HG02938 (cell line): ENCODE data around the gene PLCH1.

Experiments used
- ATAC-seq: cut with Tn5 transposase; IDR thresholded peaks from one replicate; pipeline ENCODE4 v1.9.1; 2021; ENCODE audit warnings: mild to moderate bottlenecking, moderate library complexity; ENCODE audit not compliant: unreplicated experiment

PLCH1 gene

GRCh38 chr3:155747286-155747945 lies 2.5 kb upstream of the PLCH1 start:
- no peak for ATAC-seq

- no peak for ATAC-seq
Observed at GRCh38 chr3:155746703-155747102, 1.8 kb upstream of the PLCH1 start.

- ATAC-seq: no peak
Observed at GRCh38 chr3:155745795-155746550, 1.1 kb upstream of the PLCH1 start.

GRCh38 chr3:155744010-155744625 lies 753 bp downstream of the PLCH1 start:
- peak; percentile 25 for ATAC-seq

GRCh38 chr3:155743606-155744005 lies 1.3 kb downstream of the PLCH1 start:
- ATAC-seq: no peak

- ATAC-seq: no peak
Observed at GRCh38 chr3:155742349-155742965, 2.4 kb downstream of the PLCH1 start.

GRCh38 chr3:155741603-155742002 lies 3.3 kb downstream of the PLCH1 start:
- no peak for ATAC-seq

GRCh38 chr3:155741101-155741500 lies 3.8 kb downstream of the PLCH1 start:
- ATAC-seq: no peak

GRCh38 chr3:155739154-155739553 lies 5.7 kb downstream of the PLCH1 start:
- ATAC-seq: no peak

- no peak for ATAC-seq
Observed at GRCh38 chr3:155738580-155739076, 6.2 kb downstream of the PLCH1 start.

- ATAC-seq: peak; percentile 92
Observed at GRCh38 chr3:155737844-155738460, 6.9 kb downstream of the PLCH1 start.

- ATAC-seq: no peak
Observed at GRCh38 chr3:155736381-155736780, 8.5 kb downstream of the PLCH1 start.

GRCh38 chr3:155730843-155731242 lies 14.0 kb downstream of the PLCH1 start:
- ATAC-seq: no peak

- ATAC-seq: no peak
Observed at GRCh38 chr3:155727836-155728235, 17.0 kb downstream of the PLCH1 start.

- ATAC-seq: no peak
Observed at GRCh38 chr3:155714295-155714718, 30.6 kb downstream of the PLCH1 start.

GRCh38 chr3:155712008-155712407 lies 32.9 kb downstream of the PLCH1 start:
- ATAC-seq: peak; percentile 97

- no peak for ATAC-seq
Observed at GRCh38 chr3:155704771-155705559, 39.9 kb downstream of the PLCH1 start.

GRCh38 chr3:155704061-155704460 lies 40.8 kb downstream of the PLCH1 start:
- ATAC-seq: no peak

- ATAC-seq: no peak
Observed at GRCh38 chr3:155702745-155703591, 41.9 kb downstream of the PLCH1 start.
